ENCODE data around the gene CACNA2D2. TPM values are rescaled to one million over a fixed set of nuclear protein-coding genes. Genes with fewer than 3 reads are reported as not detected.

Gene CACNA2D2
- total and polyA plus RNA-seq, 2 of the 4 experiments (the other 2 are of a cell fraction), result 0.15 TPM; not detected in 1

GRCh38 chr3:50330330-50330729, 173.1 kb downstream of the CACNA2D2 start:
- peaks cover 34 to 60% of the 10 kb centered on the region in 2 experiments for H3K79me1 ChIP-seq (ENCODE audit: low read depth in 1 of 2, low read length in 2 of 2)
- no peak overlapping the region for H2BK5ac ChIP-seq (ENCODE audit: low read depth, low read length, poor library complexity, severe bottlenecking)
- no peak overlapping the region for H4K5ac ChIP-seq (ENCODE audit: low read depth, low read length)
- CTCF ChIA-PET, result no interaction called here
- no peak overlapping the region for H4K91ac ChIP-seq (ENCODE audit: insufficient read depth, low read depth, low read length)
- H3K14ac ChIP-seq (replicated peaks; ENCODE audit: low read depth, low read length), result no peak overlapping the region
- no peak overlapping the region for H2BK15ac ChIP-seq (ENCODE audit: low read depth, low read length)
- TF ChIP-seq SMC3 (IDR thresholded peaks at IDR 0.05; ENCODE audit: low read depth, low read length), result no peak
- no peak for TF ChIP-seq POLR2A (IDR thresholded peaks at IDR 0.05; ENCODE audit: low read depth, low read length)
- no peak for TF ChIP-seq CTCF (conservative IDR thresholded peaks at IDR 0.05; ENCODE audit: low read depth, low read length)
- no peak for TF ChIP-seq BHLHE40 (IDR thresholded peaks at IDR 0.05; ENCODE audit: low read depth, low read length)
- no peak for TF ChIP-seq NFE2L2 (IDR thresholded peaks at IDR 0.05; ENCODE audit: low read depth, low read length)
- no peak for TF ChIP-seq RFX5 (IDR thresholded peaks at IDR 0.05; ENCODE audit: low read depth, low read length)
- peaks cover 16% of the 10 kb centered on the region for H3K4me1 ChIP-seq (ENCODE audit: control insufficient read depth, insufficient read depth, low read length)
- no peak for DNase-seq
- no peak overlapping the region for H3K23ac ChIP-seq (ENCODE audit: low read depth, low read length)
- no TSS peak for BruUV-seq (replicated peaks)
- in situ Hi-C loops (cut with MboI; ENCODE audit: low sequenced_read_pairs), result loop anchor here (25.0 kb wide), 3 partner anchors 1057 to 1832 kb away; partner anchors contain the start of genes ABHD14B, GPR62, MANF and PCBP4
- H3K9me3 ChIP-seq (ENCODE audit: control insufficient read depth, insufficient read depth, low read length), result no peaks in the 10 kb centered on the region
- H3K36me3 ChIP-seq (ENCODE audit: control insufficient read depth, insufficient read depth, low read length), result peaks cover 36% of the 10 kb centered on the region
- no peaks in the 10 kb centered on the region for H3K27me3 ChIP-seq (ENCODE audit: control insufficient read depth, insufficient read depth, low read length)
- peaks cover 44% of the 10 kb centered on the region for H4K20me1 ChIP-seq (ENCODE audit: insufficient read depth, low read length)
- no peak for ATAC-seq (ENCODE audit: low read depth)
- no peak overlapping the region for H3K18ac ChIP-seq (ENCODE audit: low read depth, low read length)
- H3K9me1 ChIP-seq (ENCODE audit: insufficient read depth, low read length), result peaks cover 12% of the 10 kb centered on the region
- dilution Hi-C loops (cut with HindIII; ENCODE audit: low sequenced_read_pairs, unreplicated experiment), result no loop called here
- H2AK5ac ChIP-seq (ENCODE audit: low read depth, low read length), result no peak overlapping the region
- H3K4ac ChIP-seq (ENCODE audit: low read depth, low read length), result no peak overlapping the region
- no peak overlapping the region for H3K56ac ChIP-seq (ENCODE audit: extremely low read depth, insufficient read depth, low read length)
- no peak overlapping the region for H3K27ac ChIP-seq (ENCODE audit: insufficient read depth, low read length)
- H3K4me3 ChIP-seq (ENCODE audit: insufficient read depth, low read depth, low read length), result no peak overlapping the region
- no peak overlapping the region for H2BK20ac ChIP-seq (ENCODE audit: low read depth, low read length)
- no peak overlapping the region for H3K9ac ChIP-seq (ENCODE audit: low read depth, low read length)
- H2BK120ac ChIP-seq (ENCODE audit: low read depth, low read length), result no peak overlapping the region
- no peak overlapping the region for H4K8ac ChIP-seq (ENCODE audit: low read depth in 2 of 2, low read length in 2 of 2)
- WGBS, 2 experiments (ENCODE audit: extremely low coverage in 2 of 2, insufficient read length in 1 of 2), result no CpG with 5 or more reads among the region's 10 CpGs
- H2AFZ ChIP-seq (replicated peaks; ENCODE audit: low read length, poor library complexity), result no peak overlapping the region
- POLR2A ChIA-PET (ENCODE audit: unreplicated experiment), result no interaction called here
- no peak overlapping the region for H2AK9ac ChIP-seq (replicated peaks; ENCODE audit: low read depth, low read length, poor library complexity)
- no peak overlapping the region for H3K4me2 ChIP-seq (ENCODE audit: low read depth, low read length)
- intact Hi-C loops (cut with micrococcal nuclease), result no loop called here
